ENCODE results near the gene MYG1. TPM values are rescaled to one million over a fixed set of nuclear protein-coding genes. Genes with fewer than 3 reads are reported as not detected.

Gene MYG1
- total and polyA plus RNA-seq, 8 donors = 16.0 to 120 (median 31.9) TPM

DNA sequence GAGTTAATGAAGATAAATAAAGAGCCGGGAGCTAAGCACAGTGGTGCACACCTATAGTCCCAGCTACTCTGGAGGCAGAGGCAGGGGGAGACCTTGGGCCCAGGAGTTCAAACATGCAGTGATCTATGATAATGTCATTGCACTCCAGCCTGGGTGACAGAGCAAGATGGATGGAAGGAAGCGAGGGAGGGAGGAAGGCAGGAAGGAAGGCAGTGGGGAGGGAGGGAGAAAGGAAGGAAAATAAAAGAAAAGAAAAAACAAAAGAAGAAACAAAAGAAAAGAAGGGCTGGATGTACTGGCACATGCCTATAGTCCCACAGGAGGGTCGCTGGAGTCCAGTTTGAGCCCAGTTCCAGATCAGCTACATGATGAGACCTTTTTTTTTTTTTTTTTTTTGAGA lies 55.6 kb downstream of the MYG1 start:
- TF ChIP-seq, protein P1, sequence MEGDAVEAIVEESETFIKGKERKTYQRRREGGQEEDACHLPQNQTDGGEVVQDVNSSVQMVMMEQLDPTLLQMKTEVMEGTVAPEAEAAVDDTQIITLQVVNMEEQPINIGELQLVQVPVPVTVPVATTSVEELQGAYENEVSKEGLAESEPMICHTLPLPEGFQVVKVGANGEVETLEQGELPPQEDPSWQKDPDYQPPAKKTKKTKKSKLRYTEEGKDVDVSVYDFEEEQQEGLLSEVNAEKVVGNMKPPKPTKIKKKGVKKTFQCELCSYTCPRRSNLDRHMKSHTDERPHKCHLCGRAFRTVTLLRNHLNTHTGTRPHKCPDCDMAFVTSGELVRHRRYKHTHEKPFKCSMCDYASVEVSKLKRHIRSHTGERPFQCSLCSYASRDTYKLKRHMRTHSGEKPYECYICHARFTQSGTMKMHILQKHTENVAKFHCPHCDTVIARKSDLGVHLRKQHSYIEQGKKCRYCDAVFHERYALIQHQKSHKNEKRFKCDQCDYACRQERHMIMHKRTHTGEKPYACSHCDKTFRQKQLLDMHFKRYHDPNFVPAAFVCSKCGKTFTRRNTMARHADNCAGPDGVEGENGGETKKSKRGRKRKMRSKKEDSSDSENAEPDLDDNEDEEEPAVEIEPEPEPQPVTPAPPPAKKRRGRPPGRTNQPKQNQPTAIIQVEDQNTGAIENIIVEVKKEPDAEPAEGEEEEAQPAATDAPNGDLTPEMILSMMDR (IDR thresholded peaks at IDR 0.05) = no peak
- TF ChIP-seq POLR2AphosphoS5 (IDR thresholded peaks at IDR 0.05) = no peak
- TF ChIP-seq EP300 (IDR thresholded peaks at IDR 0.05) = no peak
- TF ChIP-seq POLR2A (IDR thresholded peaks at IDR 0.05) = no peak
- H3K4me3 ChIP-seq = no peak overlapping the region

More for the DNA sequence above, 55.6 kb downstream of the MYG1 start:
- Histone ChIP-seq H3K27ac (no peak overlapping the region), H3K4me1 (peaks cover 0 to 11% (median 9%) of the 10 kb centered on the region in 4 donors), H3K36me3 (no peaks in the 10 kb centered on the region), H3K9me3 (no peaks in the 10 kb centered on the region), H3K27me3 (no peaks in the 10 kb centered on the region)
- WGBS, 5 donors = 44 to 58% (median 47%) methylated on average over 3 of the region's 3 CpGs
- DNase-seq = peak in 1 of 2 donors; percentile 22
- intact Hi-C loops (cut with DNase I; ENCODE audit: low total_unique reads) = no loop called here

Other genes with a start within 250 kb of the MYG1 start
- gene TNS2, start 249.6 kb upstream of the MYG1 start, total RNA-seq = 100 to 1,000 TPM in 2 of 5 donors, 10 to 100 TPM in 3; 38.5 to 164 (median 44.2) TPM
- gene TNS2, start 249.6 kb upstream of the MYG1 start, polyA plus RNA-seq = 100 to 1,000 TPM in 1 of 3 donors, 10 to 100 TPM in 2; 71.0 to 104 (median 76.5) TPM
- gene SPRYD3, start 220.3 kb upstream of the MYG1 start, total RNA-seq = 10 to 100 TPM; 17.8 to 99.8 (median 50.9) TPM
- 10 to 100 TPM; 26.3 to 30.5 (median 29.8) TPM for gene SPRYD3, start 220.3 kb upstream of the MYG1 start, polyA plus RNA-seq
- gene IGFBP6, start 202.0 kb upstream of the MYG1 start, total RNA-seq = 100 to 1,000 TPM in 2 of 5 donors, 10 to 100 TPM in 3; 22.6 to 388 (median 95.1) TPM
- gene IGFBP6, start 202.0 kb upstream of the MYG1 start, polyA plus RNA-seq = 100 to 1,000 TPM in 1 of 3 donors, 10 to 100 TPM in 2; 30.6 to 124 (median 54.7) TPM
- under 1 TPM in 1 of 5 donors, not detected in 4; 0.92 TPM for gene SOAT2, start 196.2 kb upstream of the MYG1 start, total RNA-seq
- under 1 TPM in 1 of 3 donors, not detected in 2; 0.28 TPM for gene SOAT2, start 196.2 kb upstream of the MYG1 start, polyA plus RNA-seq
- 10 to 100 TPM in 3 of 5 donors, 1 to 10 TPM in 2; 4.1 to 37.5 (median 10.3) TPM for gene ZNF740, start 119.0 kb upstream of the MYG1 start, total RNA-seq
- gene ZNF740, start 119.0 kb upstream of the MYG1 start, polyA plus RNA-seq = 1 to 10 TPM; 4.0 to 4.9 (median 4.1) TPM
- gene CSAD, start 118.8 kb upstream of the MYG1 start, total RNA-seq = 100 to 1,000 TPM in 2 of 5 donors, 10 to 100 TPM in 3; 30.3 to 334 (median 38.9) TPM
- 10 to 100 TPM in 1 of 3 donors, 1 to 10 TPM in 2; 4.6 to 52.6 (median 5.7) TPM for gene CSAD, start 118.8 kb upstream of the MYG1 start, polyA plus RNA-seq
- gene ITGB7, start 92.4 kb upstream of the MYG1 start, total RNA-seq = 10 to 100 TPM in 1 of 5 donors, 1 to 10 TPM in 2, not detected in 2; 4.6 to 29.5 (median 5.7) TPM
- gene ITGB7, start 92.4 kb upstream of the MYG1 start, polyA plus RNA-seq = 1 to 10 TPM in 2 of 3 donors, under 1 TPM in 1; 0.56 to 3.8 (median 1.7) TPM
- gene RARG, start 67.5 kb upstream of the MYG1 start, total RNA-seq = 10 to 100 TPM in 2 of 5 donors, 1 to 10 TPM in 3; 2.0 to 26.5 (median 9.5) TPM
- gene RARG, start 67.5 kb upstream of the MYG1 start, polyA plus RNA-seq = 10 to 100 TPM in 1 of 3 donors, 1 to 10 TPM in 2; 4.9 to 37.7 (median 9.6) TPM
- 10 to 100 TPM in 1 of 5 donors, 1 to 10 TPM in 4; 3.3 to 43.2 (median 6.6) TPM for gene ESPL1, start 31.4 kb upstream of the MYG1 start, total RNA-seq
- 10 to 100 TPM in 1 of 3 donors, under 1 TPM in 2; 0.15 to 13.1 (median 0.75) TPM for gene ESPL1, start 31.4 kb upstream of the MYG1 start, polyA plus RNA-seq
- gene PFDN5, start 4.2 kb upstream of the MYG1 start, total RNA-seq = 100 to 1,000 TPM; 207 to 623 (median 288) TPM
- gene PFDN5, start 4.2 kb upstream of the MYG1 start, polyA plus RNA-seq = 1,000 to 10,000 TPM; 1,294 to 1,886 (median 1,325) TPM
- 10 to 100 TPM; 22.6 to 59.4 (median 43.3) TPM for gene AAAS, start 21.9 kb downstream of the MYG1 start, total RNA-seq
- gene AAAS, start 21.9 kb downstream of the MYG1 start, polyA plus RNA-seq = 10 to 100 TPM; 19.7 to 49.7 (median 19.7) TPM
- not detected for gene SP7, start 36.7 kb downstream of the MYG1 start, total RNA-seq
- gene SP7, start 36.7 kb downstream of the MYG1 start, polyA plus RNA-seq = not detected
- gene SP1, start 80.5 kb downstream of the MYG1 start, total RNA-seq = 100 to 1,000 TPM in 1 of 5 donors, 10 to 100 TPM in 4; 13.3 to 142 (median 36.8) TPM
- gene SP1, start 80.5 kb downstream of the MYG1 start, polyA plus RNA-seq = 10 to 100 TPM; 10.2 to 16.2 (median 12.2) TPM
- not detected for gene AMHR2, start 124.2 kb downstream of the MYG1 start, total RNA-seq
- 1 to 10 TPM in 1 of 3 donors, under 1 TPM in 2; 0.23 to 1.8 (median 0.25) TPM for gene AMHR2, start 124.2 kb downstream of the MYG1 start, polyA plus RNA-seq
- gene PRR13, start 142.0 kb downstream of the MYG1 start, total RNA-seq = 100 to 1,000 TPM in 3 of 5 donors, 10 to 100 TPM in 2; 44.3 to 194 (median 105) TPM
- gene PRR13, start 142.0 kb downstream of the MYG1 start, polyA plus RNA-seq = 100 to 1,000 TPM; 194 to 437 (median 306) TPM
- gene PCBP2, start 152.4 kb downstream of the MYG1 start, total RNA-seq = 100 to 1,000 TPM; 109 to 509 (median 431) TPM
- 100 to 1,000 TPM; 407 to 714 (median 486) TPM for gene PCBP2, start 152.4 kb downstream of the MYG1 start, polyA plus RNA-seq
- gene MAP3K12, start 199.8 kb downstream of the MYG1 start, total RNA-seq = 100 to 1,000 TPM in 1 of 5 donors, 10 to 100 TPM in 4; 13.2 to 279 (median 43.3) TPM
- gene MAP3K12, start 199.8 kb downstream of the MYG1 start, polyA plus RNA-seq = 1 to 10 TPM; 5.4 to 9.8 (median 6.0) TPM
- gene TARBP2, start 201.6 kb downstream of the MYG1 start, total RNA-seq = 10 to 100 TPM in 4 of 5 donors, not detected in 1; 24.0 to 36.5 (median 32.0) TPM
- 10 to 100 TPM; 22.6 to 32.7 (median 27.4) TPM for gene TARBP2, start 201.6 kb downstream of the MYG1 start, polyA plus RNA-seq
- not detected for gene NPFF, start 207.8 kb downstream of the MYG1 start, total RNA-seq
- gene NPFF, start 207.8 kb downstream of the MYG1 start, polyA plus RNA-seq = not detected